Ishikawa (cell line): Measurements from ENCODE around the gene LSM3.

ENCODE experiments used
- EP300 ChIP-seq: IDR thresholded peaks from 2 replicates; pipeline ENCODE4 v1.6.1; 2012; ENCODE audit warnings: borderline replicate concordance
- NFIC ChIP-seq: IDR thresholded peaks from 2 replicates; pipeline ENCODE4 v1.6.1; 2012
- REST ChIP-seq: IDR thresholded peaks from 2 replicates; pipeline ENCODE4 v1.6.1; 2012; ENCODE audit warnings: low read depth, mild to moderate bottlenecking
- TAF1 ChIP-seq: IDR thresholded peaks from 2 replicates; pipeline ENCODE4 v1.6.1; 2012; ENCODE audit warnings: low read depth, mild to moderate bottlenecking
- TEAD4 ChIP-seq: IDR thresholded peaks from 2 replicates; pipeline ENCODE4 v1.6.1; 2012
- YY1 ChIP-seq: IDR thresholded peaks from 2 replicates; pipeline ENCODE4 v1.6.1; 2012; ENCODE audit warnings: low read depth

- TF ChIP-seq REST = no peak
- no peak for TF ChIP-seq TEAD4
- no peak for TF ChIP-seq TAF1
- TF ChIP-seq EP300 = no peak
- no peak for TF ChIP-seq NFIC
- TF ChIP-seq YY1 = no peak
Observed at GRCh38 chr3:14140668-14141067, 37.9 kb upstream of the LSM3 start.
